ES-I3 (cell line): ENCODE data around the gene MEGF11.
"Not testable (repeated sequence)": the region's sequence is repeated elsewhere in the genome, so short reads cannot be mapped to it uniquely, and the experiment has no call there.

ENCODE experiments used
- H3K36me3 ChIP-seq: 2 replicates; pipeline ENCODE4 v1.6.1; 2013; ENCODE audit warnings: mild to moderate bottlenecking, low read length, control low read depth, moderate library complexity; ENCODE audit not compliant: insufficient read depth
- H3K4me1 ChIP-seq: 2 replicates; pipeline ENCODE4 v1.6.1; 2013; ENCODE audit warnings: mild to moderate bottlenecking, control low read depth, low read length; ENCODE audit not compliant: insufficient read depth
- H3K9ac ChIP-seq: 2 replicates; pipeline ENCODE4 v1.6.1; 2013; ENCODE audit warnings: low read depth, mild to moderate bottlenecking, low read length, moderate library complexity
- H3K9me3 ChIP-seq: 2 replicates; pipeline ENCODE4 v1.6.1; 2013; ENCODE audit warnings: mild to moderate bottlenecking, low read length, moderate library complexity; ENCODE audit not compliant: control insufficient read depth, insufficient read depth

MEGF11 gene

GRCh38 chr15:66254951-66255676 is 1.6 kb upstream of the MEGF11 start:
- H3K9ac ChIP-seq, result peak overlapping the region; percentile 84; the same call in 1 of the 2 replicates
- no peaks in the 10 kb centered on the region; the same call in 1 of the 2 replicates for H3K9me3 ChIP-seq
- no peaks in the 10 kb centered on the region for H3K4me1 ChIP-seq
- H3K36me3 ChIP-seq, result no peaks in the 10 kb centered on the region

DNA sequence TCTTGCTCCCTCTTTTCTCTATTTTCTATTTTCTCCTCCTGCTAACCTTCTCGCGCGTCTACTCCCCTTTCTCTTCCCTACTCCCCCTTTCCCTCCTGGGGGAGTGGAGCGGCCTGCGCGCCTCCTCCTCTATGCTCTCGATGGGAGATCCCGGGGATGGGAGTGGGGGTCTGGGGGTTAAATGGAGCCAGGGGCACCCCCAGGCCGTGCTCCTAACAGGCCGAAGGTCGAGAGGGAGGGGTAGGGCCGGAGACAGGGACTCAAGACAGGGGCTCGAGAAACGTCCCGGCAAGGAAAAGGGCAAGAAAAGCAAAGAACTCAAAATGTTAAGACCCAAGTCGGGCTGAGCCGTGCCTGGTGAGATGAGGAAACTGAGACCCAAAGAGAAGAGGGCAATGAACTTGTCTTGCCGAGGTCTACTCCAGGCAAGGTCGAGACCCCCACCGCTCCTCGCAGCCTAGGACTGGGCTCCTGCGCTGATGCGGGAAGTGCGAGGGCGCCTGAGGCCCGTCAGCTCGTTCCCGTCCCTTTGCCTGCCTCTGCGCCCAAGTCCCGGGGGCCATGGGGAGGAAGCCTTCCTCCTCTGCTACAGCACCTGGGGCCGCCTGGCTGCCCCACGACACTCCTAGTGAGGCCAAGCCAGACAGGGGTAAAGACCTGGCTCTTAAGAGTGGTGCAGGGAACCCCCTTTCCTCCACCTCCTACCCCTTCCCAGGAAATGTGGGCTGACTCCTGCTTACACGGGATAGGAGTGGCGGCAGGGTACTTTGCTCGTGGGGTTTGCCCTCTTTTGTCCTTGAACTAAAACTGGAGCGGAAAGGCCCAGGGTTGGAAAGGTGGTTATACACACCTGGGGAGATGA is 770 bp upstream of the MEGF11 start:
- Histone ChIP-seq H3K9ac (peak overlapping the region; percentile 84), H3K9me3 (no peaks in the 10 kb centered on the region; the same call in 1 of the 2 replicates), H3K4me1 (no peaks in the 10 kb centered on the region), H3K36me3 (no peaks in the 10 kb centered on the region)

GRCh38 chr15:66252685-66253417 is 699 bp downstream of the MEGF11 start:
- Histone ChIP-seq H3K4me1 (no peaks in the 10 kb centered on the region), H3K9me3 (no peaks in the 10 kb centered on the region), H3K9ac (peak overlapping the region; percentile 84; the same call in 1 of the 2 replicates), H3K36me3 (no peaks in the 10 kb centered on the region)

GRCh38 chr15:66251790-66252684 is 1.5 kb downstream of the MEGF11 start:
- no peaks in the 10 kb centered on the region for H3K9me3 ChIP-seq
- H3K4me1 ChIP-seq, result no peaks in the 10 kb centered on the region
- H3K9ac ChIP-seq, result peak overlapping the region; percentile 84; the same call in 1 of the 2 replicates
- H3K36me3 ChIP-seq, result no peaks in the 10 kb centered on the region

- Histone ChIP-seq H3K9me3 (no peaks in the 10 kb centered on the region), H3K9ac (peak overlapping the region; percentile 43; the same call in 1 of the 2 replicates), H3K36me3 (no peaks in the 10 kb centered on the region), H3K4me1 (no peaks in the 10 kb centered on the region)
Observed at GRCh38 chr15:66251065-66251789, 2.3 kb downstream of the MEGF11 start.

GRCh38 chr15:66249605-66250174 is 3.9 kb downstream of the MEGF11 start:
- no peaks in the 10 kb centered on the region for H3K9me3 ChIP-seq
- no peaks in the 10 kb centered on the region for H3K36me3 ChIP-seq
- H3K4me1 ChIP-seq, result no peaks in the 10 kb centered on the region
- H3K9ac ChIP-seq, result no peak overlapping the region

DNA sequence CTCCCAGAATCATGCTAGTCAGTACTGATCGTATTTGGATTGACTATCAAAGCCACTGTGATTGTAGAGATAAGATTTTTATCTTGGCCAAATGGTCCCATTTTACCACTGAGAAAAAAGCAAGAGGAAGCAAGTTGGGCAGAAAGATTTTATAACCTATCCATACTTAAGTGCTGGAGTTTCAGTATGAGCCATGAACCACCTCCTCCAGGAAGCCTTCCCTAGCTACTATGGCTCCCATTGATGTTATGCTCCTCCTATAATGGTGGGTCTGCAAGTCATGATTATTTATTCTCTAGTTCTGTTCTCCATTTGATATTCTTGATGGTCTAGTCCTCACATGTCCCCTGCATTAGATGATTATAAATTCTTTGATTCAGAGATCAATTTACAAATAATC is 6.6 kb downstream of the MEGF11 start:
- Histone ChIP-seq H3K9me3 (no peaks in the 10 kb centered on the region), H3K9ac (no peak overlapping the region), H3K4me1 (no peaks in the 10 kb centered on the region), H3K36me3 (no peaks in the 10 kb centered on the region)

GRCh38 chr15:66245832-66246231 is 7.7 kb downstream of the MEGF11 start:
- H3K9me3 ChIP-seq, H3K9ac ChIP-seq, H3K4me1 ChIP-seq, H3K36me3 ChIP-seq: not testable (repeated sequence)

- 0 out of 2 replicates have a peak, but pooled peaks cover 4% of the 10 kb centered on the region for H3K4me1 ChIP-seq
- H3K9me3 ChIP-seq, result no peaks in the 10 kb centered on the region
- H3K36me3 ChIP-seq, result no peaks in the 10 kb centered on the region
- no peak overlapping the region for H3K9ac ChIP-seq
Observed at GRCh38 chr15:66241908-66242285, 11.7 kb downstream of the MEGF11 start.

GRCh38 chr15:66241087-66241907 is 12.3 kb downstream of the MEGF11 start:
- Histone ChIP-seq H3K9me3 (no peaks in the 10 kb centered on the region), H3K9ac (no peak overlapping the region), H3K4me1 (0 out of 2 replicates have a peak, but pooled peaks cover 4% of the 10 kb centered on the region), H3K36me3 (no peaks in the 10 kb centered on the region)

DNA sequence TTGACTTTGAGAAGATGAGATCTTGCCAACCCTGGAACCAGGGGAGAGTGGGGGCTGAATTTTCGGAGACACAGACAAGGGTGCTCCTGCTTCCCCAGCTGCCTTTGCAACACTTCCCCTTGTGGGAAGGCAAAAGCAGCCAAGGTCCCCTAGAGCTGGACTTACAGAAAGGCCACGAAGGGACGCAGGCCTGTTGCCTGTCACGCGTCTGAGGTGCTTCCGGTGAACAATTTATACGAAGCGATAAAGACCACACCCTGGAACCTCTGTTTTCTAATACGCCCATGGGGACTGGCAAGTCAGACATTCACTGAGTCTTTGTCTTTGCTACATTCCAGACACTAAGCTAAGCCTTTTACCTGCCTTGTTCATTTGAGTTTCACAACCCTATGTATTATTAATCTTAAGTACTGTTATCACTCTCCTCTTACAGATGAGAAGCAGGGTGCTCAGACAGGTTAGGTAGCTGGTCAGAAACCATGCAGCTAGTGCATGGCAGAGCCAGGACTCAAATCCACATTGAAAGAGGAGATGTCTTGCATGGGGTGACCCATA is 13.2 kb downstream of the MEGF11 start:
- Histone ChIP-seq H3K36me3 (no peaks in the 10 kb centered on the region), H3K9me3 (no peaks in the 10 kb centered on the region), H3K4me1 (0 out of 2 replicates have a peak, but pooled peaks cover 4% of the 10 kb centered on the region), H3K9ac (no peak overlapping the region)

DNA sequence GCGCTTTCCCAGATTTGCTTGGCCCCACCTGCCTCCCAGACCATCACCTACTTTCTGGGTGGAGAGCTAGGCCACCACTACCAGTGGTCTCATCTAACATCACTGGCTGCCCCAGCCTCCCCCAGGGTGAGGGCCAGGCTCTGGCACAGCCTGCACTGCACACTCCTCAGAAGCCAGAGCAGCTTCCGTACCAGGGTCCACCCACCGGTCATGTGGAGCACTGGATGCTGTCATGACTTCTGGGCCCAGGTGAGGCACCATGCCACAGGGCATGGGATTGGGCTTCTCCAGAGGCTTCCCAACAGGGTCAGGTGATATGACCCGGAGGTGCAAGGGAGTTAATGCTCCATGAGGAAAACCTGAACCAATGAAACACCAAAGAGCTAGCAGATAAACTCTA is 14.0 kb downstream of the MEGF11 start:
- Histone ChIP-seq H3K36me3 (no peaks in the 10 kb centered on the region), H3K4me1 (0 out of 2 replicates have a peak, but pooled peaks cover 4% of the 10 kb centered on the region), H3K9me3 (no peaks in the 10 kb centered on the region), H3K9ac (no peak overlapping the region)
